Subcutaneous adipose tissue (tissue), 4 donors: ENCODE results near the gene JAZF1. TPM values are rescaled to one million over a fixed set of nuclear protein-coding genes. Genes with fewer than 3 reads are reported as not detected.

Experiments
- CTCF ChIP-seq: fragments of 450-650 bp; IDR thresholded peaks from one replicate; pipeline ENCODE4 v1.5.1; 2016; ENCODE audit warnings: low read depth, mild to moderate bottlenecking, control low read depth, antibody characterized with exemption, moderate library complexity
- total RNA-seq, 4 donors: library from RNA; depleted of rRNA; stranded (reverse); fragments of >200 nt; gene quantifications; one replicate each; pipeline ENCODE4 v1.1.0, GENCODE V29; 2016

The JAZF1 gene
- total RNA-seq, 4 donors from 2014 or later, result 12.6 to 35.9 (median 23.2) TPM

- no peak for TF ChIP-seq CTCF
Measured at GRCh38 chr7:28192786-28193585, 12.4 kb upstream of the JAZF1 start.

DNA sequence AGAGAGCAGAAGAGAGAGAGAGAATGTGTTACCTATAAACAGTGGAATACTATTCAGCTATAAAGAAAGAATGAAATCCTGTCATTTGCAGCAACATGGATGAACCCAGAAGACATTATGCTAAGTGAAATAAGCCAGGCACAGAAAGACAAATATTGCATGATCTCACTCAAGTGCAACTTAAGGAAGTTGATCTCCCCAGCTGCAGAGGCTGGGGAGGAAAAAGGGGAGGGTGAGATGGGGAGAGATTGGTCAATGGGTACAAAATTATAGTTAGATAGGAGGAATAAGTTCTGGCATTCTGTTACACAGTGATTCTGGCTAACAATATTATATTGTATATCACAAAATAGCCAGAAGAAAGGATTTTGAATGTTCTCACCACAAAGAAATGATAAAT, 11.2 kb upstream of the JAZF1 start:
- no peak for TF ChIP-seq CTCF

DNA sequence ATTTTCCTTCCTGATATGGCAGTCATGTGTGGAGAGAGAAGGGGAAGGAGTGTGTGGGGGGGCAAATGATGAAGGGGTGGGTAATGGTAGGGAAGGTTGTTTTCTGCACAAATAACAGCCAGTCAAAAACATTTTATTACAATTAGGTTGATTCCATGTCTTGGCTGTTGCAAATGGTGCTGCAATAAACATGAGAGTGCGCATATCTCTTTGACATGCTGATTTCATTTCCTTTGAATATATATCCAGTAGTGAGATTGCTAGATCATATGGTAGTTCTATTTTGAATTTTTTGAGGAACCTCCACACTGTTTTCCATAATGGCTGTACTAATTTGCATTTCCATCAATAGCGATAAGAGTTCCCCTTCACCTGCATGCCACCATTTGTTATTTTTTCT, 10.6 kb upstream of the JAZF1 start:
- no peak for TF ChIP-seq CTCF

GRCh38 chr7:28190077-28190710, 9.6 kb upstream of the JAZF1 start:
- TF ChIP-seq CTCF, result no peak

DNA sequence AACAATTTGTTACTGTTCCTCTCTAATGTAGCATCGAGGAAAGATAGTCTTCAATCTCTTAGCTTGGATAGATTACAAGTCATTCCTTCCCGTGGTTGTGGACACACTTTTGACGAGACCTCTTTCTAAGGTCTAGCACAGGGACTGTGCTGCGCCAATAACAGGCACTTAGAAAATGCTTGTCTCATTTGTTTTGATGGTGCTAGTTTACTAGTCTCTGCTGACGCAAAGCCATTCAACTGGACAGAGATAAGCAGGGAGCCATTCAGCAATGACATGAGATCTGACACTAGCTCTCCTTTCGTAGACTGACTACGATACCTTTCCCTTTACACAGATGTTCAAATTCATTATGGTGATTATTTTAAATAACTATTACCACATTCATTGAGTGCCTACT, 6.4 kb upstream of the JAZF1 start:
- TF ChIP-seq CTCF, result no peak

GRCh38 chr7:28183627-28184026, 3.0 kb upstream of the JAZF1 start:
- no peak for TF ChIP-seq CTCF

DNA sequence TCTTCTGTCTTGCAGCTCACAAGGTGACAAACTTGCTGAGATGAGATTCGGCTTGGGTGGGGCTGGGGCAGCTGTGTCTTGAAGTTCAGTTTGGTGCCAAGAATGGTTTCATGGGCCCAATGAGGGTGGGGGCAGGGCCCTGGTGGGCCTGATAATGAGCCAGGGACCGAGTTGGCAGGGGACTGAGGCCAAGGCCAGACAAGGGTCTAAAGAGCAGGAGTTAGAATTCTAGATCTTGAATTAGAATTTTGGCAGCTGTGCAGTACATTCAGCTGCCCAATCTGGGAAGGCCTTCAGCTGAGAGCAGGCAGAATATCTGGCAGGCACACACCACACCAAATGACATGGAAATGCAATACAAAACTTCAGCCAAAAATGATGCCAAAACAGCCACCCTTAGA, 1.5 kb upstream of the JAZF1 start:
- no peak for TF ChIP-seq CTCF
